ENCODE data around the gene HJV. TPM values are rescaled to one million over a fixed set of nuclear protein-coding genes. Genes with fewer than 3 reads are reported as not detected.

Gene HJV
- total and polyA plus RNA-seq, 2 of the 13 experiments (the other 11 are each of a cell fraction or from before 2014, with no cell fraction given): 0.18 TPM; not detected in 1

- TF ChIP-seq FOXC1 (CRISPR knock-in tag; IDR thresholded peaks at IDR 0.05; ENCODE audit: borderline replicate concordance) (no peak), LCORL (IDR thresholded peaks at IDR 0.05) (no peak), LCORL (CRISPR knock-in tag; IDR thresholded peaks at IDR 0.05) (no peak), PLRG1 (conservative IDR thresholded peaks at IDR 0.05) (no peak), PCBP2 (optimal IDR thresholded peaks at IDR 0.05; ENCODE audit: low read depth, low read length, poor library complexity, severe bottlenecking) (no peak), ZNF142 (CRISPR knock-in tag; IDR thresholded peaks at IDR 0.05) (no peak), CREBL2 (CRISPR knock-in tag; IDR thresholded peaks at IDR 0.05; ENCODE audit: borderline replicate concordance) (no peak), CREB3 (CRISPR knock-in tag; IDR thresholded peaks at IDR 0.05) (no peak), RFX3 (CRISPR knock-in tag; IDR thresholded peaks at IDR 0.05) (no peak), SSRP1 (CRISPR knock-in tag; IDR thresholded peaks at IDR 0.05) (peak; percentile 14; the same call in 1 of the 2 replicates), ZNF740 (CRISPR knock-in tag; IDR thresholded peaks at IDR 0.05) (no peak), PAF1 (CRISPR knock-in tag; IDR thresholded peaks at IDR 0.05) (0 out of 2 replicates have a peak, but pooled peaks have one; percentile 64), SIN3A (IDR thresholded peaks at IDR 0.05; ENCODE audit: borderline replicate concordance, low read depth, low read length) (0 out of 2 replicates have a peak, but pooled peaks have one; percentile 8), ZNF557 (CRISPR knock-in tag; IDR thresholded peaks at IDR 0.05) (no peak), AFF4 (CRISPR knock-in tag; IDR thresholded peaks at IDR 0.05) (0 out of 2 replicates have a peak, but pooled peaks have one; percentile 2), FOSL1 (CRISPR knock-in tag; IDR thresholded peaks at IDR 0.05; ENCODE audit: borderline replicate concordance) (no peak), ZSCAN25 (CRISPR knock-in tag; IDR thresholded peaks at IDR 0.05) (no peak), MED1 (CRISPR knock-in tag; IDR thresholded peaks at IDR 0.05) (0 out of 2 replicates have a peak, but pooled peaks have one; percentile 4), DNMT3B (CRISPR knock-in tag; conservative IDR thresholded peaks at IDR 0.05) (no peak)
Measured at GRCh38 chr1:145995148-145995881, 26.2 kb downstream of the HJV start (continued).
